GM21528 (cell line): ENCODE data around the gene PTGDS.
"Not testable (repeated sequence)": the region's sequence is repeated elsewhere in the genome, so short reads cannot be mapped to it uniquely, and the experiment has no call there.

ENCODE experiments used
- ATAC-seq: cut with Tn5 transposase; IDR thresholded peaks from one replicate; pipeline ENCODE4 v1.9.1; 2021; ENCODE audit warnings: mild to moderate bottlenecking, moderate library complexity; ENCODE audit not compliant: unreplicated experiment, low FRiP score

PTGDS gene

GRCh38 chr9:136985853-136986252 is 8.5 kb downstream of the PTGDS start:
- ATAC-seq, result no peak

DNA sequence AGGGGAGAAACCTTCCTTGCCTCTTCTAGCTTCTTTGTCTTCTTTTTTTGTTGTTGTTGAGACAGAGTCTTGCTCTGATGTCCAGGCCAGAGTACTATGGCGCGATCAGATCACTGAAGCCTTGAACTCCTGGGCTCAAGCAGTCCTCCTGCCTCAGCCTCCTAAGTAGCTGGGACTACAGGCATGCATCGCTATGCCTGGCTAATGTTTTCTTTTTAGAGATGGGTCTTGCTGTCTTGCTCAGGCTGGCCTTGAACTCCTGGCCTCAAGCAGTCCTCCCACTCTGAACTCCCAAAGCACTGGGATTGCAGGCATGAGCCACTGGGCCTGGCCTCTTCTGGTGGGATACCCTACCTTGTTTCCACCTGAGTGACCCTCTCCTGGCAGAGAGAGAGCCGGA is 11.6 kb downstream of the PTGDS start:
- no peak for ATAC-seq

DNA sequence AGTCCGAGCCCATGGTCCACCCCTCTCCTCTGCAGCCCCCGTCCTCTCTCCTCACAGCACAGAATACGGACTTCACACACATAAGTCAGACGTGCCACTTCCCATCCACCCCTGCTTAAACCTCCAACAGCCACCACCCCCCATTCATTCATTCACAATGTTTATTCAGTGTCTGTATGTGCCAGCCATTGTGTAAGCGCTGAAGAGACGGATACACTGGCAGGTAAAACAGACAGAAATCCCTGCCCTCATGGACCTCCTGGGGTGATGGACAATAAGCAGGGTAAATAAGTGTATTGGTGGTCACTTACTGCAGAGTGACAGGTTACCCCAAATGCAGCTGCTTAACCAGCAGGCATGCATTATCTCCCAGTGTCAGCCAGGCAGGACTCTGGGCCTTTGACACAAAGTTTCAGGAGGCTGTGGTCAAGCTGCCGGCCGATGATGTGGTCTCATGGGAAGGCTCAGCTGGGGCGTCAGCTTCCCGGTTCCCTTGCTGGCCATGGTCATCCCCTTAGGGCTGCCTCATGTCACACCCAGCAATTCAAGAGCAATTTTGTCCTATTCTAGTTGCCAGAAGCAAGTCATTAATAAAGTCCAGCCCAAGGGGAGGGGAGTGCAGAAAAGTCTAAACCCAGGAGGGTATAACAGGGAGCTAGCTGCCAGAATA is 13.1 kb downstream of the PTGDS start:
- no peak for ATAC-seq

DNA sequence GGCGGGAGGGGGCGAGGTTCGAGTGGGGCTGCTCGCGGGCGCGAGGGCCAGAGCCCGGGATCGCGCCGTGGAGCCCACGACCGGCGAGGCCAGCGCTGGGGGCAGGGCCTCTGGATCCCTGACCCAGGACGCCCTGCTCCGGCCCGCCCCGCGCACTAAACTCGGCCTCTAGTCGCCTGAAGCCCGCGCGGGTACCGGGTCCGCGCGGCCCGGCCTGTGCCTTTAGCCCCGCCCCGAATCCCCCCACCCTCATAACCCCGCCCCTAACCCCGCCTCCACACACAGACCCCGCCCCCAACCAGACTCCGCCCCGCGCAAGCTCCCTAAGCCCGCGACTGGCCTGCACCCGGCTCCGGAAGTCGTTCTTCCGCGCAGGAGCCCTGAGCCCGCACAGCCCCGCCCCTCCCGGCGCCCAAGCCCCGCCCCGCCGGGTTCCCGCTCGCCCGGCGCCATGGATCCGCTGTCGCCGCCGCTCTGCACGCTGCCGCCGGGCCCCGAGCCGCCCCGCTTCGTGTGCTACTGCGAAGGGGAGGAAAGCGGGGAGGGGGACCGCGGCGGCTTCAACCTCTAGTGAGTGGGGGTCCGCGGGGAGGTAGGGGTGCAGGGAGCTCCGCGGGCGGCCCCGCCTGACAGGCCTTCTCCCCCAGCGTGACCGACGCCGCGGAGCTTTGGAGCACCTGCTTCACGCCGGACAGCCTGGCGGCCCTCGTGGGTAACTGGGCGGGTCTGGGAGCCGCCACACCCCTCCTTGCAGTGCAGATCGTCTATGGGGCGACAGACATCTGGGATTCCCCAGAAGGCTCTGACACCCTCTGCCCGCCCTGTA is 14.9 kb downstream of the PTGDS start, which contains the start of gene PAXX:
PAXX (plus strand) TSS at position 430 of the 826 bp plus-strand sequence; CDS start at position 452, 22 bp downstream.
- ATAC-seq, result peak; percentile 69

- no peak for ATAC-seq
Measured at GRCh38 chr9:136992819-136993369, 15.6 kb downstream of the PTGDS start.

DNA sequence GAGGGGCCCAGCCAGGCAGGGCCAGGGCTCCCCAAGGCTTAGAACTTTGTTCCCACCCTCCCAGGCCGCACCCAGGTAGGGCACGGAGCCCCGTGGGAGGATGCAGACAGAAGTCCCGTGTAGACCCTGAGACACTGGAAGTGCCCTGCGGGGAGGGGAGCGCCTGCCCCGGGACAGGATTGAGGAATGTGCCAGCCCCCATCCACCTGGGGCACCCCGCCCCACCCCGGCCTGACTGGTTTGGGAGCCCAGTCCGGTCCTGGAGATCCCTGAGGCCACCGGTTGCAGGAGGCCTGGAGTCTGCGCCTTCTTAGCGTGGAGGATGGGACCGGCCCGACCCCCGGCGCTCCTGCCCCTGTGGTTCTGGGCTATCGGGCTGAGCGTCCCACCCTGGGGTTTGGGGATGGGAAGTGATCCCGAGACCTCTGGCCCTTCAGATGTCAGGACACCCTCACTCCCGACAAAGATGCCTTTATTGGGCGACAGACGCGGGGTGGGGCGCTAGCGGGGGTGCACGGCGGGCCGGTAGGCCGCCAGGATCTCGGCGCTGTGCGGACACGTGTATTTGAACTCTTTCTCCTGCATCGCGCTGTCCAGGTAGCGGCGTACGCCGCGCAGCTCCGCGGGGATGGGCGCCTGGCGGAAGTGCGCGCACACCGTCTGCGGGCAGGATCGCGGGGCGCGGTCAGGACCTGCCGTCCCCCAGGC is 17.0 kb downstream of the PTGDS start:
- no peak for ATAC-seq

- no peak for ATAC-seq
Measured at GRCh38 chr9:136994888-136995230, 17.6 kb downstream of the PTGDS start.

- no peak for ATAC-seq
Measured at GRCh38 chr9:136995362-136995761, 18.1 kb downstream of the PTGDS start.

DNA sequence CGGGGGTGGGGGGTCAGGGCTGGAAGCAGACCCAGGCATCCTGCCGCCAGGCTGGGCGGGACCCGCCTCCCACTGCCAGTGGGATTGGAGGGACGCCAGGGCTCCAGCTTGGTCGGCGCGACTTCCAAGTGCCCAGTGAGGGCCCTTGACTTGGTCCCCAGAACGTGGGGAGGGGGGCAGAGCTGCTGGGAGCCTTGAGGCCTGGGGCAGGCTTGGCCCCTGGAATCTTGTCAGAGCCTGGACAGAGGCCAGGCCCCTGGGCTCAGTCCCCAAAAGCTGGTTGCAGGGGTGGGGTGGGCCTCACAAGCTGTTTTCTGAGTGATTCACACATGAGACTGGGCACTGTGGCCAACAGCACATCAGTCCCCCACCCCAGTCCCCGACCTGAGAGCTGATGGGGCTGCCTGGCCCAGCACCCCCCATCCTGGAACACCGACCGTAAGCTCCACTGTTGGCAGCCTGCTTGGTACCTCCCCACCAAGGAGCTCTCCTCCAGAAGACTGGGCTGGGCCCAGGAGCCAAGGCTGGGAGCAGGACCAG is 18.5 kb downstream of the PTGDS start:
- ATAC-seq, result no peak

- no peak for ATAC-seq
Measured at GRCh38 chr9:136996361-136997292, 19.3 kb downstream of the PTGDS start, which contains the start of gene CLIC3. Gene CLIC3, minus strand, starts transcription at chr9:136996568. Its CDS starts 25 bp downstream, at chr9:136996543.

DNA sequence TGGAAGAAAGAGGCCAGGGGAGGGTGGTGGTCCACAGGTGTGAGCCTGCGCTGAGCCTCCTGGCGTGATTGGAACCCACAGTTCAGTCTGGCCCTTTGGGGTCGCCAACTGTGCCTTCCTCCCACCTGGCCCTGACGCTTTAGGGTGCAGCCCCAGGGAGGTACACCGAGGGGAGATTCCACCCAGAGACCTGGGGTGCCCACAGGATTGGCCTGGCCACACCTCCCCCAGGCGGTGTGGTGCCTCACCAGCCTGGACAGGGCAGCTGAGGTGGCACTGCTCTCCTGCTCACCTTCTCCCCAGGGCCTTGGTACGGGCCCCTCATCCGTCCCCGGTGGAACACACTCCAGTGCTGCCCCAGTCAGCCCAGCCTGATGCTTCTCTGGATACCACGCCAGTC is 20.1 kb downstream of the PTGDS start:
- no peak for ATAC-seq

DNA sequence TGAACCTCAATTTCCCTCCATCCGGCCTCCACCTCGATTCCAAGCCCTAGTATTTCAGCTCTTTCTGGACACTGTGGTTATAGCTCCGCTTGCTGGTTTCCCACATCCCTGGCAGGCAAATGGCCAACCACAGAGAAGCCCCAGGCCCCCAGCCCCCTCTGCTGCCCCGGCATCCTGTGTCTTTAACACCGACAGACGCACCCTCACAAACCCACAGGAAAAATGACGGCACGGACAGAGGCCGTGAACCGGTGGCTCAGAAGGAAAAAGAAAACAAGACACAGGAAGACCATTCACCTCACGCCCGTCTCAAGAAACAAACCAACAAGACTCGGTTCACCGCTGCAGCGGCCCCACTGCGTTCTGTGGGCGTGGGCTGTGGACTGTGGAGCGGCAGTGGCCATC is 20.5 kb downstream of the PTGDS start:
- no peak for ATAC-seq

- ATAC-seq, result peak; percentile 60
Measured at GRCh38 chr9:137000177-137000930, 23.1 kb downstream of the PTGDS start.

GRCh38 chr9:137001857-137002645 is 24.7 kb downstream of the PTGDS start:
- no peak for ATAC-seq

GRCh38 chr9:137002646-137003041 is 25.3 kb downstream of the PTGDS start:
- ATAC-seq, result no peak

- ATAC-seq, result not testable (repeated sequence)
Measured at GRCh38 chr9:137004285-137004684, 27.0 kb downstream of the PTGDS start.

- ATAC-seq, result no peak
Measured at GRCh38 chr9:137006116-137007003, 29.1 kb downstream of the PTGDS start.
